HG02759 (cell line): ENCODE data around the gene XCL1.
"Not testable (repeated sequence)": the region's sequence is repeated elsewhere in the genome, so short reads cannot be mapped to it uniquely, and the experiment has no call there.

Source experiments
- ATAC-seq: cut with Tn5 transposase; IDR thresholded peaks from one replicate; pipeline ENCODE4 v1.9.1; 2021; ENCODE audit warnings: mild to moderate bottlenecking, moderate library complexity; ENCODE audit not compliant: unreplicated experiment

The XCL1 gene, protein sequence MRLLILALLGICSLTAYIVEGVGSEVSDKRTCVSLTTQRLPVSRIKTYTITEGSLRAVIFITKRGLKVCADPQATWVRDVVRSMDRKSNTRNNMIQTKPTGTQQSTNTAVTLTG

DNA sequence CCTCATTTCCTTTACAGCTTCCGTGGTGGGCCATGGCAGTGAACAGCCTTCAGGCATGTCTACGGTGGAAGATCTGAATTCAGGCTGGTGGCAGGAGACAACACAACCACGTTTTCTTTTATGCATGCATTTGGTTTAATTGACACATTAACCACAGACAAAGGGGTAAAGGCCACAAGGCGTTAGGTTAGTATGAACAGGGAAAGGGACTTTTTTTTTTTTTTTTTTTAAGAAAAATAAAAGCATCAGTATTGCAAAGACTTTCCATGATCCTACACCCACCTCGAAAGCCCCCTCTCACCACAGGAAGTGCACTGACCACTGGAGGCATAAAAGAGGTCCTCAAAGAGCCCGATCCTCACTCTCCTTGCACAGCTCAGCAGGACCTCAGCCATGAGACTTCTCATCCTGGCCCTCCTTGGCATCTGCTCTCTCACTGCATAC is at the start of gene XCL1:
TSS of gene XCL1 (plus strand) at position 361 of the 444 bp plus-strand sequence. CDS start at position 394, 33 bp downstream.
- ATAC-seq: not testable (repeated sequence)

- ATAC-seq: no peak
Observed at GRCh38 chr1:168529518-168529917, 46.9 kb upstream of the XCL1 start.

DNA sequence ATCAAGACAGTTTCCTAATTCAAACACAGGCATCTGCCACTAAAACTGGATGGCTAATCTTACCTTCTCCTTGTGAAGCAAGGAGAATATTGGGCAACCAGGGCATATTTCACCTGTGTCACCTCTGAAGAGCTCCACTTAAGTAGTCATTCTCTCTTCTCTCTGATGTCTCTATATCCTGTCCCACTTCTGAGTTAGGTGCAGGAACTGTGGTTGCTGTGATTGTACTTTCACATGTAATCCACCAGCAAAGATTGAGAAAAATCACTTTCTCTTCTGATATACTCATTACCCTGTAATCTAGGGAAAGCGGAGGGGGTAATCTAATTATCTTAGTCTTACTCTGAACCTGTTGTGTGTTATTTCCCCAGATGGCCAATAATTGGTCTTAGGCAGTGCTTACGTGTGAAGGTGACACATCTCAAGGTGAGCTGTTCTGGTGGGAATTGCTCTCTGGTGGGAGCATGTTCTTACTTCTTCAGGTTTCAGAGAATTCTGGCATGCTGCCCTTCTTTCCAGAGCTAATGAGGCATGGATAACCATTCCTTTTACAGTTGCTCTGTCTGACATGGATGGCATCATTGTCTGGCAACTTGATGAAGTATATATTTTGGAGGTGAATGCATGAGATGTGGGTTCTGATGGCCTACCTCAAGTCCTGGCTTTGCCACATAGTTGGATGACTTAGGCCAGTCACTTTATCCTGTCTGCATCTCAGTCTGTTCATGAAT is 44.6 kb upstream of the XCL1 start:
- no peak for ATAC-seq

GRCh38 chr1:168535536-168535935 is 40.9 kb upstream of the XCL1 start:
- ATAC-seq: peak; percentile 57

DNA sequence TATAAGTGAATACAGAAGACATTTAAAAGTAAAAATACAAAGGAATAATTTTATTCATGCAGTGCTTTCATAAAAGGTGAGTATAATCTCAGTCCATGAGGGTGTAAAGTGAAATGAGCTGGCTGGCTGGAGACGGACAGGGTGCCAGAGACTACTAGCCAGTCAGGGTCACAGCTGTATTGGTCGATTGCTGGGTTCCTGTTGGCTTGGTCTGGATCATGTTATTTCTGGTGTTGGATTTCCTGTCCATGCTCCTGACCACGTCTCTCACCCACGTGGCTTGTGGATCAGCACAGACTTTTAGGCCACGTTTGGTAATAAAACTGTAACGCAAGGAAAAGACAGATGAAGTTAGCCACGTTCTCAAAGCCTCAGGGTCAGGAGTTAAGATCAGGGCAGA is 35.6 kb upstream of the XCL1 start:
- ATAC-seq: not testable (repeated sequence)

DNA sequence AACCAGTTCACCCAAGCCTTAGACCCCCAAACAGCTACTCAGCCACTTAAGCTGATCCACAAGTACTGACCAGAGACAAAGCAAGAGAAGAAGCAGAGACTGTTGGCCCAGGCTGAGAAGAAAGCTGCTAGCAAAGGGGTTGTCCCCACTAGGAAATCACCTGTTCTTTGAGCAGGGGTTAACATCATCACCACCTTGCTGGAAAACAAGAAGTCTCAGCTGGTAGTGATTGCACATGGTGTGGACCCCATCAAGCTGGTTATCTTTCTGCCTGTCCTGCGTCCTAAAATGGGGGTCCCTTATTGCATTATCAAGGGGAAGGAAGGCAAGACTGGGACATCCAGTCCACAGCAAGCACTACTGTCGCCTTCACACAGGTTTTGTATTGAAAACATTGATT is 33.4 kb upstream of the XCL1 start:
- ATAC-seq: not testable (repeated sequence)

GRCh38 chr1:168543840-168544498 is 32.4 kb upstream of the XCL1 start, which contains the start of gene XCL2:
TSS of gene XCL2 (minus strand) at chr1:168543997. CDS start at chr1:168543964, 33 bp downstream.
- not testable (repeated sequence) for ATAC-seq

- ATAC-seq: not testable (repeated sequence)
Observed at GRCh38 chr1:168545678-168546552, 30.5 kb upstream of the XCL1 start.

DNA sequence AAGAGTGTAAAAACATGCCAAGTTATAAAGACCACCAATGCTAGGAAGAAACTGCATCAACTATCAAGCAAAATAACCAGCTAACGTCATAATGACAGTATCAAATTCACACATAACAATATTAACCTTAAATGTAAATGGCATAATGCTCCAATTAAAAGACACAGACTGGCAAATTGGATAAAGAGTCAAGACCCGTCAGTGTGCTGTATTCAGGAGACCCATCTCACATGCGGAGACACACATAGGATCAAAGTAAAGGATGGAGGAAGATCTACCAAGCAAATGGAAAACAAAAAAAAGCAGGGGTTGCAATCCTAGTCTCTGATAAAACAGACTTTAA is 29.9 kb upstream of the XCL1 start:
- not testable (repeated sequence) for ATAC-seq

- ATAC-seq: no peak
Observed at GRCh38 chr1:168550971-168551370, 25.4 kb upstream of the XCL1 start.

DNA sequence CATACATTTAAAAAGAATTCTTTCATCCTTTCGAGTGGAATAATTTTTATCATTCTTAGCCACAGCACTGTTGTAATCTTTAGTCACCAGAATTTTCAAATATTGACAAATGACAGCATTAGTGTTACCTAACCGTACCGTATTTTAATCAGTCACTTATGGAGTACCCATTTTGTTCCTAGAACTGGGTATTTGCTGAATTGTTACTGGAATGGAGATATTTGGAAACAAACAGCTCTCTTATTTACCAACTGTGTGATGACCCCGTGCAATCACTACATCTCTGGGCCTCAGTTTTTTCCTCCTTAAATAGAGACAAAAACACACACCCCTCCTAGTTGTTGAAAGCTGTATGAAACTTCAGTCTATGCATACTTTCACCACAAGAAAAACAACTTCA is 24.7 kb upstream of the XCL1 start:
- no peak for ATAC-seq

DNA sequence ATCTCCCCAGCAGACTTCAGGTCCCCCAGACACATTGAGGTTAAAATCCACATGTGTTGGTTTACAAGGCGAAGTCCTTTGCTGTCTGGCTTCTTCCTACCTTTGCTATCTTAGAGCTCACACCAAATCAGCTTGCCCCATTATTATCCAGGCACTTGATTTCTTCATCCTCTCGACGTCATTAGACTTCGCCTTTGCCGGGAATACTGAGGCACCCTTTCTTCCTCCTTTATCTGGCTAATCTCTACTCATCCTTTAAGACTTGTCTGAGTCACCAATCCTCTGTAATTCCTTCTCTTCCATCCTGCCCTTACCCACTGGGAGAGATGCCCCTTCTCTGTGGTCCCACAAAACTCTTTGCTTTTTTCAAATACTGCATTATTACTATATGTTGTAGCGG is 23.4 kb upstream of the XCL1 start:
- no peak for ATAC-seq

DNA sequence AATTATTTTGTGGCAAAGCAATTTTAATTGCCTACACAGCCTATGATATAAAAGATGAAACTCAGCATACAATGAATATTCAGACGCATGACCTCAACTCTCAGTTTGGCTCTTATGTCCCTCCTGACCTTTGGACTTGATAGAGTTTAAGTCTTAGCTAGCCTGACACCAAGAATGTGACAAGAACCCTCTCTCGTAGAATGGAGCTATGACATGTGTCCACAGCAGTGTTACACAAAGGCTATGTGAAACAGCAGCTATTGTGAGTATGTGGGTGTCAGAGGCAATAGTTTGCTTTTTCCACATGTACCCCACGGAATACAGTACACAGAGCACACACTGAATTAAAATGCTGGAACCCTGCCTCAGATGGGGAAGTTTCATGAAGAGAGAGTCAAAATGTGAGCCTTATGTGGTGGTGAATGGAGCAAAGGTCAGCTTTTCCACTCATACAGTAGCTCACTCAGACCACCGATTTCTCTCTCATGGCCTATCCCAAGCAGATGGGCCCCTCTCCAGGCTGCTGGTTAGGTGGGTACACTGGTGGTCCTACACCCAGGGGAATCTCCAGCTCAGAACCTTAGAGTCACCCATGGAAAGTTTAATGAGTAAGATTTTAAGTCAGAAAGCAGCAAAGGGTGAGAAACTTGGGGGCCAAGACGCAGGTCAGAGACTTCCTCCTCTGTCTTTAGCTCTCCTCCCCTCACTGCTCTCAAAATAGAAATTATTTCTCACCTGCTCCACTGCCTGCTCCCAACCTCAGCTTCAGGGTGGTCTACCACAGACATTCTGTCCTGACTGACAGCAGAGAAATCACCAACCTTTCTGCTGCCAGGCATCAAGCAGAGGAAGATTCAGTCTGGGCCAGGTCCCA is 22.5 kb upstream of the XCL1 start:
- ATAC-seq: peak; percentile 71

DNA sequence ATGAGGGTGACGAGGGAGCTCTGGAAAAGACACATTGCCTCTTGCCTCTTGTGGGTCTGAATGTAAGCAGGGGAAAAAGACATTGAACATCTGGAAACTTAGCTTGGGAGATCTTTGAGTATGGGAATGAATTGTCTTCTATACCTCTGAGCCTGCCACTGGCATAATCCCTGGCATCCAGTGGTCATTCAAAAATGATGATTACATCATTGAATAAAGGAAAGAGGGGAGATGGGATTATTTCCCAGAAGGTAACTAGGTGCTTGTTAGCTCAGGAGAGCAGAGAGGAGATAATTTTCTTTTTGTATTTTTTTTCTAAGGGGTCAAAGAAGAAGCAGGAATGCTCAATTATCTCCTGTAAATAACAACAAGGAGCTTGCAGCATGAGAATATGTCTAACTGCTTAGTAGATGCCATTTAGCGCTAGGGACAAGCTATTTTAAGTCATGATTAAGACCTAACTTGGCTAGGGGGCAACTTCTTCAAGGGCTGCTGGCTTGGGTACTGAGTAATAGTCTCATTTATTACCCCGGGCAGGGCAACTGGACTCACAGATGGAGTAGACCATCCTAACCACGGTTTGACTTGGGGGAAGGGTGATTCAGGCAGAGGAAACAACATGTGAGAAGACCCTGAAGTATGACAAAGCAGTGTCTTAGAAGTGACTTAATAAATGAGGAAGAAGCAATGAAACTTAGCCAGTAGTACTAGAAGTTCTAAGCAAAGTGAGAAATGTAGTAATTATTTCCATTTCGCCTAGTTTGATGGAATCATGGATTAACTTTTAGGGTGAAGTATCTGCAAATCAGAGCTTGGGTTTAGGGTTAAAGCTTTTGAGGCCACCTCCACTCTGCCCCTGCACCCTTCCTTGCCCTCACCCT is 21.6 kb upstream of the XCL1 start:
- ATAC-seq: no peak

DNA sequence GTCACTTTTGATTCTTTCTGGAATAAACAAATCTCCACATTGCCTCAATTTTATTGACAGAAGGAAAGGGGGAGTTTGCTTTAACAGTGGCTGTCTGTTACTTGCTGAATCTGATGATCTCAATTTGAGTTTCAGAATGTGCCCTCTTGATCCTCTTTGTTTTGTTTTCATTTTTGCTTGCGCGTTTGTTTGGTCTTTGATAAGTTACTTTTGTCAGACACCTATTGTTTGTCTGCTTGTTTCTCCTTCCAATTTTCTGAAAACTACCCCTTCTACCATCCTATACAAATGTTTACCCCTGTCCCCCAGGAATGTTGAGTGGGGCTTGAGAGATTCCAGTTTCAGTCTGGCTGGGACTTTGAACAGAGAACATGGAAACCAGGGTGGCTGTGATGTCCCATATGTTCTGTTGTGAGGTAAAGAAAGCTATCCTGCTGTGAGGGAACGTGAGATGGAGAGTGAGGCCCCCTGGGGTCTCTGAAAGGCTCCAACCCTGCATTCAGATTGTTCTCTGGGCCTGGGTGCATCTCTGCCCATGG is 20.8 kb upstream of the XCL1 start:
- ATAC-seq: no peak

DNA sequence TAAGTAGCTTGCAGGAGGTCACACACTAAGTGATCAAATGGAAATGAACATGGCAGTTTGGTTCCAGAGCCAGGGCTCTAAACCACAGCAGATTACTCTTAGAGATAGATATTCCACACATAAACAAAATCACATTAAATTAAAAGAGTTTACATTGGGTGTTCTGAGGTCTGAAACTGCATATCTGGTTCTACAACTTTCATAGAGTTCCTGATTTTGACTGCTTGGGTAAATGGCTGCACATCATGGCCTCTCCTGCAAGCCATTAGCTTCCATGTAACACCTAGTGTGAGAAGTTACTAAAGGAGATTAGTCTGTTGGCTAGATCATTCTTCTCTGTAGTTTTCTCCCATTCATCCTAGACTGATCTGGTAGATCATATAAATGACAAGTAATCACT is 19.8 kb upstream of the XCL1 start:
- ATAC-seq: no peak

DNA sequence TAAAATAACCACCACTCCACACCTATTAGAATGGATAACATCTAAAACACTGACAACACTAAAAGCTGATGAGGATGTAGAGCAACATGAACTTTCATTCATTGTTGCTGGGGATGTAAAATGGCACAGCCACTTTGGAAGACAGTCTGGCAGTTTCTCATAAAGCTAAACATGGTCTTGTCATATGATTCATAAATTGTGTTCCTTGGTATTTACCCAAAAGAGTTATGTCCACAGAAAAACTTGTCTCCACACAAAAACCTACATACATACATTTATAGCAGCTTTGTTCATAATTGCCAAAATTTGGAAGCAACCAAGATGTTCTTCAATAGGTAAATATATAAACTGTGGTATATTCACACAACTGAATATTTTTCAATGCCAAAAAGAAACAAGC is 16.0 kb upstream of the XCL1 start:
- ATAC-seq: no peak

- ATAC-seq: no peak
Observed at GRCh38 chr1:168561989-168562388, 14.4 kb upstream of the XCL1 start.

- no peak for ATAC-seq
Observed at GRCh38 chr1:168565825-168566224, 10.6 kb upstream of the XCL1 start.
